Subcutaneous abdominal adipose tissue (tissue), 5 donors: ENCODE results near the gene MTG2.

Experiments
- H3K27ac ChIP-seq: one replicate; pipeline ENCODE4 v1.7.0; 2013; ENCODE audit warnings: low read depth, mild to moderate bottlenecking, inconsistent platforms, low read length, moderate library complexity
- H3K27me3 ChIP-seq, 5 donors: one replicate each; pipeline ENCODE4 v1.7.0; 2013; ENCODE audit warnings: low read length in 5 of 5, inconsistent platforms in 1 of 5; ENCODE audit not compliant: control insufficient read depth in 5 of 5, insufficient read depth in 4 of 5
- H3K36me3 ChIP-seq, 5 donors: one replicate each; pipeline ENCODE4 v1.7.0; 2013; ENCODE audit warnings: low read length in 5 of 5; ENCODE audit not compliant: control insufficient read depth in 5 of 5, insufficient read depth in 5 of 5
- H3K4me1 ChIP-seq, 5 donors: one replicate each; pipeline ENCODE4 v1.7.0; 2013; ENCODE audit warnings: low read length in 5 of 5, mild to moderate bottlenecking in 3 of 5, moderate library complexity in 1 of 5; ENCODE audit not compliant: control insufficient read depth in 5 of 5, insufficient read depth in 5 of 5
- H3K4me3 ChIP-seq, 5 donors: one replicate each; pipeline ENCODE4 v1.7.0; 2013; ENCODE audit warnings: low read length in 5 of 5, low read depth in 1 of 5
- H3K9ac ChIP-seq, 5 donors: one replicate each; pipeline ENCODE4 v1.7.0; 2013; ENCODE audit warnings: low read length in 5 of 5, mild to moderate bottlenecking in 4 of 5, moderate library complexity in 3 of 5
- H3K9me3 ChIP-seq, 5 donors: one replicate each; pipeline ENCODE4 v1.7.0; 2013; ENCODE audit warnings: low read length in 5 of 5; ENCODE audit not compliant: control insufficient read depth in 5 of 5
- donor health status: healthy.
- donor health status: healthy.
- donor health status: healthy.
- donor health status: healthy.
- donor health status: healthy.

Gene MTG2

DNA sequence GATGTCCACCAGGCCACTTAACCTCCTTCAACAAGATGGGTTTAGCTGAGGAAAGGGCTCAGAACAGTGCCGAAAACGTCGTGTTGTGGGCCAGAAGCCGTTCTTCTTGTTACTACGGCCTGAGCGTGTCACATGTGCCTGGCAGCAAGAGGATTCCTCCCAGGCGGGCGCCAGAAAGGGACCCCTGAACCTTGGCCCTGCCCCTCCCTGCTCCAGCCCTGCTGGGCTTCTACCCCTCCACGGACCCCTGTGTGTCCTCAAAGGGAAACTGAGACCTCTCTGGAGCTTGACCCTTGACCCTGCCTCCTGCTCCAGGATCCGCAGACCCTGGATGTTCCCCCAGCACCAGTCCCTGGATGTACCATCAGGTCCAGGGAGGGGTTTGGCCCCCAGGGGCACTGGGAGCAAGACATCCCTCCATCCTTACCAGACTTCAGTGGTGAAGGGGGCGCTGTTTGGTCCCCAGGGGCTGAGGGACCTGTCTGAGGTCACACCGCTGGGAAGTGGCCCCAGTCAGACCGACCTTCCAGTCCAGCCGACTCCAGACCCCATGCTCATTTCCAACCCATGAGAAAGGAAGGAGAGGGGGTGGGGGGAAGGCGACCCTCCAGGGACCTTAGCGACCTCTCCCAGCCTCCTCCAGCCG, 27.1 kb downstream of the MTG2 start:
- Histone ChIP-seq H3K4me3 (no peak overlapping the region), H3K4me1 (peaks cover 4 to 23% (median 12%) of the 10 kb centered on the region in 5 donors), H3K27ac (no peak overlapping the region), H3K27me3 (peaks cover 32 to 41% (median 40%) of the 10 kb centered on the region in 5 donors), H3K9me3 (no peaks in the 10 kb centered on the region), H3K36me3 (peaks cover 0 to 2% (median 0%) of the 10 kb centered on the region in 5 donors), H3K9ac (no peak overlapping the region)

DNA sequence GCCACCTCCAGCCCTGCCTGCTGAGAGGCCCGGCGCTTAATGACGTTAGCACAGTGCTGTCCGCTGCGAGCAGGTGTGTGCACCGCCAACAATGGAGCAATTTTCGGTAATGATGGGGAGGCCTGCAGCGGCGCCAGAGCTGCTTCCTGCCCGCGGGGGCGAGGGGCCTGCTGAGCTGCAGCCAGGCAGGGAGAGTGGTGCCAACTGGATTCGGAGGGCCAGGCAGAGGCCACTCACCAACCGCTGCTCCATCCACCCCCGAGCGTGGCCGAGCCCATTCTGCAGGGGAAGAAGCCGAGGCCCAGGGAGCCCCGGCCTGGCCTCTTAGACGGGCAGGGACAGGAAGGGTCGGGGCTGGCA, 27.6 kb downstream of the MTG2 start:
- H3K9me3 ChIP-seq: no peaks in the 10 kb centered on the region
- H3K4me1 ChIP-seq: peaks cover 4 to 23% (median 12%) of the 10 kb centered on the region in 5 donors
- peaks cover 0 to 2% (median 0%) of the 10 kb centered on the region in 5 donors for H3K36me3 ChIP-seq
- no peak overlapping the region for H3K27ac ChIP-seq
- no peak overlapping the region for H3K4me3 ChIP-seq
- no peak overlapping the region for H3K9ac ChIP-seq
- peaks cover 36 to 46% (median 45%) of the 10 kb centered on the region in 5 donors for H3K27me3 ChIP-seq

DNA sequence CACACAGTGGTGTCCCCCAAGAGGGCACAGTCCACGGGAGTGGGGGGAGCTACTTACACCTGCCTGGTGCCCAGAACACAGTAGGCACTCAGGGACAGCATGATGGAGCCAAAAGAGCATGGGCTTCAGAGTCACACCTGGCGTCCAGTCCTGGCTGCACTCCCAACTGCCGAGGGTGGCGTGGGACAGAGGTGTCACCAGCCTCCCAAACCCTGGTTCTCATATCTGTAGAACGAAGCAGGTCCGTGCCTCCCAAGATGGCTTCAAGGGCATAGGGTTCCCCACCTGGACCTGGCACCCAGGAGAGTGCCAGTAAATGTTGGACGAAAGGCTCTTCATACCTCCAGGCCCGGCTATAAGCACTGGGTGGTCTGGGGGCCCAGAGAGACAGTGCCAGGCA, 28.4 kb downstream of the MTG2 start:
- Histone ChIP-seq H3K27me3 (peaks cover 43 to 52% (median 49%) of the 10 kb centered on the region in 5 donors), H3K4me3 (no peak overlapping the region), H3K9ac (no peak overlapping the region), H3K4me1 (peaks cover 4 to 23% (median 12%) of the 10 kb centered on the region in 5 donors), H3K27ac (no peak overlapping the region), H3K9me3 (no peaks in the 10 kb centered on the region), H3K36me3 (no peaks in the 10 kb centered on the region)

DNA sequence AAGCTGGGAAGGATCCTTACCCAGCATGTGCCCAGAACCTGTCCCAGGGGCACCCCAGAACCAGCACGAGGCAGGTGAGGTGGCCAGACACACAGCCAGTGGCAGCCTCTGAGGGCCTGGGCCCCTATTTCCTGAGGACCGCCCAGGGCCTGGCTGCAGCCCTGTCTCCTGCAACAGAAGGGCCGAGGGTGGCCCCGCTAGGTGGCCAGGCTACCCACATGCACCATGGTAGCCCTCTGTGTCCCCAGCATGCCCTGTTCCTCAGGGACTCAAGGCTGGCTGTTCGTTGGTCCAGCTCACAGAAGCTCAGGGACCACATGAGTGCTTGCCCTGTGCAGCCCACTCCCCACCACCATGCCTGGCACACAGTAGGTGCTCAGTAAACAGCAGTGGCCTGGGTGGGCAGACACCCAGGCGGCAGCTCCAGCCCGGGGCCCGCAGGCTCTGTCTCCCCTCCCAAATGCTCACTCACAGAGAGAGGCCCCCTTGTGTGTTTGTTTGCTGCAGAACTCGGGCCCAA, 29.0 kb downstream of the MTG2 start:
- peaks cover 47 to 56% (median 53%) of the 10 kb centered on the region in 5 donors for H3K27me3 ChIP-seq
- no peaks in the 10 kb centered on the region for H3K36me3 ChIP-seq
- H3K4me1 ChIP-seq: peaks cover 4 to 23% (median 12%) of the 10 kb centered on the region in 5 donors
- H3K4me3 ChIP-seq: no peak overlapping the region
- H3K9ac ChIP-seq: no peak overlapping the region
- H3K9me3 ChIP-seq: no peaks in the 10 kb centered on the region
- no peak overlapping the region for H3K27ac ChIP-seq

DNA sequence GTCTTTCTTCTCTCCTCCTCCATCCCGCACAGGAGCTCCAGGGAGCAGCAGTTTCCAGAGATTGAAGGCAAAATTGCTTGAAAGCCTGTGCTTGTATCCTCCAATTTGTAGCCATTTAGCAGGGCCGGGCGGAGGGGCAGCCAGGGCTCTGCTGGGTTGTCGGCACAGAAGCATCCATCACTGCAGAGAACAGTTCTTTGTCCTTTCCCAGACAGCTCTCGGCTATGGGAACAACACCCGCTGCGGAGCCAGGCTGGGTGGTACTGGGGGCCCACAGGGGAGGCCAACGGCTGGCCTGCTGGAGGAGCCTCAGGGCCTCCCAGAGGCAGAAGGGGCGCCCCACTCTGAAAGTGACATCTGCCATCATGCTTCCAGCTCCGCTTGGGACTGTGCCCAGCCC, 29.5 kb downstream of the MTG2 start:
- H3K27me3 ChIP-seq: peaks cover 51 to 61% (median 58%) of the 10 kb centered on the region in 5 donors
- H3K9me3 ChIP-seq: no peaks in the 10 kb centered on the region
- no peak overlapping the region for H3K9ac ChIP-seq
- H3K36me3 ChIP-seq: no peaks in the 10 kb centered on the region
- H3K4me3 ChIP-seq: no peak overlapping the region
- no peak overlapping the region for H3K27ac ChIP-seq
- peaks cover 3 to 20% (median 8%) of the 10 kb centered on the region in 5 donors for H3K4me1 ChIP-seq

DNA sequence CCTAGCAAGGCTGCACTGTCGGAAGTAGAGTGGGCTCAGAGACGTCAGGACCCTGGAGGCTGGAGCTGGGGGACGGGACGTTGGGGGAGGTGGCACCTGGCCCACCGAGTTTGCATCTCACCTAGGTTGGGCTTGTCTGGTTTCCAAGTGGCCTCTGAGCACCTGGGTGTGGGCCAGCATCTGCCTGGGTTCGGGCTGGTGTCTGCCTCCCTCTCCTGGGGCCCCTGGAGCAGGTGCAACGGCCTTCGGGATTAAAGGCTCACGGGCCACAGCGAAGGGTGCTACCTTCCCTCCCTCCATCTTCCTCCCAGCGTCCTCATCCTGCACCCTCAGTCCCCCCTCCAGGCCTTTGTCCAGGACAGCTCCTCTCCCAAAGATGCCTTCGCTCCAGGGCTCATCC, 31.2 kb downstream of the MTG2 start:
- Histone ChIP-seq H3K4me3 (no peak overlapping the region), H3K9me3 (no peaks in the 10 kb centered on the region), H3K9ac (no peak overlapping the region), H3K27ac (no peak overlapping the region), H3K27me3 (peaks cover 68 to 77% (median 75%) of the 10 kb centered on the region in 5 donors), H3K4me1 (peaks cover 0 to 8% (median 0%) of the 10 kb centered on the region in 5 donors), H3K36me3 (no peaks in the 10 kb centered on the region)

DNA sequence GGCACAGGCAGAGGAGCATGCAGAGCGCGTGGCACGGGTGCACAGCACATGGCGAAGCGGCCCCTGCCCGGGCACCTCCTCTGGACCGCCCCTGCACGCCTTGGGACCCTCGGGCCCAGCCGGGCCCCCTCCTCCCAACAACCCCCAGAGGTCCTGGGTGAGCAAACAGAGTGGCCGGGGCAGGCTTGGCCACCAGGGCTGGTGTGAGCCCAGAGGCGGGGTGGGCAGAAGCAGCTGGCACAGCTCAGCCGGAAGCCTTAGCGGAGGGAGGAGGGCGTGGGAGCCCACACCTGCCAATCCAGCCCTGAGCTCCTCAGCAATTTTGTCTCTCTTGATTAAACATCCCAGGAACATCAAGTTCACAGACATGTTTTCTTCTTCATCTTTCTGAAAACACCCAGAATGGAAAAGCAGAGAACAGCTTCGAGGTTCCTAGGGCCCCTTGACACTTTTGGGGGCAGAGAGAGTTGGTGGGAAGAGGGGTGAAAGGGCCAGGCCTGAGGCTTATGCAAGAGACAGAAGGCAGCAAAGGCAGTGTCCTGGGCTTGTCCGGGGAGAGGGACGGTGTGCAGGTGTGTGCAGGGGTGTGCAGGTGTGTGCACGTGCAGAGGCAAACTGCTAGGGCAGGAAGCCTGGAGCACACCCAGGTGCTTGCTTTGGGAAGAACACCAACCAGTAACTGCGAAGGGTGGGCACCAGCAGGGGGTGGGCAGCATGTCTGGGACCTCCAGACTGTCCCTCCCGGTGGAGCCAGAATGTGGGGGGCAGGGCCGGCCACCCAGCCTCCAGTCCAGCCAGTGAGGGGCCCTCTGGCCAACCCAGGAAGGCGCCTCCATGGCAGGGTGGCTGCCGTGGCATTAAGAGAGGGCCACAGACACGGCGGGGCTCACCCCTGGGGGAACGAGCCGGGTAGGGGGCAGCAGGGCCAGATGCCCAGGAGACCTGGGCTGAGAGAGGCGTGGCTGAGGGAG, 32.5 kb downstream of the MTG2 start:
- peaks cover 0 to 10% (median 6%) of the 10 kb centered on the region in 5 donors for H3K4me1 ChIP-seq
- H3K4me3 ChIP-seq: no peak overlapping the region
- H3K9me3 ChIP-seq: no peaks in the 10 kb centered on the region
- H3K9ac ChIP-seq: no peak overlapping the region
- no peaks in the 10 kb centered on the region for H3K36me3 ChIP-seq
- no peak overlapping the region for H3K27ac ChIP-seq
- H3K27me3 ChIP-seq: peaks cover 63 to 77% (median 71%) of the 10 kb centered on the region in 5 donors

DNA sequence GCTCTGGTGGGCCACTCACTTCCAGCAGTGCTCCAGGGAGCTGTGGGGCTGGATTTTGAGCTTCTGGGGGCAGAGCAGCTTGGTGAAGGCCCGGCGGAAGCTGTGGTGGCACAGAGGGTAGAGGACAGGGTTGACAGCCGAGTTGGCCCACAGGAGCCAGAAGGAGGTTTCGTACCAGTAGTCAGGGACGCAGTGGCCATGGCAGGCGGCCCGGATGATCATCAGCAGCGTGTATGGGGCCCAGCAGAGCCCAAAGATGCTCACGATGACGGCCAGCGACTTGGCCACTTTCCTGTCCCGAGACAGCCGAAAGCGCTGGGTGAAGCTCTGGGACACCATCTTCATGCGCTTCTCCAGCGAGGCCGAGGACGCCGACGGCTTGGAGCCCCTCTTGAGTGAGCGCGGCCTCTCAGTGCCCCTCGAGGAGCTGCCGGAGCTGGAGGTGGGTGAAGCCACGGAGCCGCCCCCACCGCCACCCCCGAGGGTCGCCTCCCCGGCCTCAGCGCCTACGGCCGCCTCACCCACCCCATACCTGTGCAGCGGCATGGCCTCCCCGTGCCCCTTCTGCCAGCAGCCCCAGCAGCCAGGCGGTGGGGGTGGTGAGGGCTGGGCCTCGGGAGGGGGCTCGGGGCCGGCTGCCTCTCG, 33.3 kb downstream of the MTG2 start:
- no peaks in the 10 kb centered on the region for H3K9me3 ChIP-seq
- no peaks in the 10 kb centered on the region for H3K36me3 ChIP-seq
- peaks cover 0 to 15% (median 10%) of the 10 kb centered on the region in 5 donors for H3K4me1 ChIP-seq
- H3K4me3 ChIP-seq: no peak overlapping the region
- H3K9ac ChIP-seq: no peak overlapping the region
- no peak overlapping the region for H3K27ac ChIP-seq
- peaks cover 63 to 76% (median 70%) of the 10 kb centered on the region in 5 donors for H3K27me3 ChIP-seq

DNA sequence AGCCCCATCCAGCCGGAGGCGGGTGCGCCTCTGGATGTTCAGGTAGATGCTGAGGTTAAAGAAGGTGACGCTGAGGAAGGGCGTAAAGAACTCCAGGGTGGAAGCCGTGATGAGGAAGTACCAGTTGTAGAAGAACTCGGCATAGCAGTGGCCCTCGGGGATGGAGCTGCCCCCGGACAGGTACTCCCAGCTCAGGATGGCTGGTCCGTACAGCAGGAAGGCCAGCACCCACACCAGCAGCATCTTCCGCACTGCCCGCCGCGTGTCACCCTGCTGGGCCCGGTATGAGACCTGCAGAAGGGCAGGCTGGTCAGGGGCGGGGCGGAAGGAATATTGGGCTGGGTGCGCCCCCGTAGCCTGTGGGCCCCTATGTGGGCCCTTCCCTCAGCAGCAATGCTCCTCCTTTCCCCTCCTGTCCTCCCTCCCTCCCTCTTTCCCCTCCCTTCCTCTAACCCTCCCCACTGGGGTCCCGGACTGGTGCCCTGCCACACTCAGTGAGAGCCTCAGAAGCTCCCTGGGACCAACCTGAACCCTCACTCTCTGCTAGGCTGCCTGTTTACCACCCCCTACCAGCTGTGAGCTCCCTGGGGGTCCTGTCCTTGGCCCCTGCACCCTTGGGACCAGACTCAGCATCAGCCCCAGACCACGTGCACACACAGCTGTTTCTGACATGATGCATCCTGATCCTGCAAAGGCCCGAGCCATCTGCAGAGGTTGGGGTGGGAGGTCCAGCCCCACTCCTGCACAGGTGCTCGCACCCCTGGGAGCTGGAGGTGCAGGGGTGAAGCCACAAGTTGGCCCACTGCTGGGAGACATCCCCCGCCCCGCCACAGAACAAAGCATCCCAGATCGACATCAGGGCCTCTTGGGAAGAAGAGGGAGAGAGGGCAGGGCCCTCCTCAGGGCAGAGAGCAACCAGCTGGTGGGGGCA, 34.1 kb downstream of the MTG2 start:
- Histone ChIP-seq H3K9me3 (no peaks in the 10 kb centered on the region), H3K27me3 (peaks cover 63 to 76% (median 71%) of the 10 kb centered on the region in 5 donors), H3K36me3 (no peaks in the 10 kb centered on the region), H3K4me3 (no peak overlapping the region), H3K4me1 (peaks cover 0 to 15% (median 10%) of the 10 kb centered on the region in 5 donors), H3K27ac (no peak overlapping the region), H3K9ac (no peak overlapping the region)
